Tibial nerve (tissue), 4 donors: ENCODE measurements around the gene ATG7.

ENCODE experiments used
- CTCF ChIP-seq, 5 experiments: fragments of 200-600 bp in 3 of 5; fragments of 450-650 bp in 2 of 5; sonication (generic) in 3 of 5; IDR thresholded peaks; one replicate each; pipeline ENCODE4 v1.5.1; 2016 to 2019; ENCODE audit warnings: antibody characterized with exemption in 5 of 5, mild to moderate bottlenecking in 3 of 5, moderate library complexity in 2 of 5
- EP300 ChIP-seq, 2 donors: sonication (generic); formaldehyde crosslinking; IDR thresholded peaks; one replicate each; pipeline ENCODE4 v1.6.1; 2017; ENCODE audit warnings: antibody characterized with exemption in 2 of 2, mild to moderate bottlenecking in 1 of 2
- POLR2A ChIP-seq, 2 donors: fragments of 450-650 bp; IDR thresholded peaks; one replicate each; pipeline ENCODE4 v1.6.1; 2017; ENCODE audit warnings: antibody characterized with exemption in 2 of 2, mild to moderate bottlenecking in 2 of 2, moderate library complexity in 2 of 2

GRCh38 chr3:11410564-11410963, 138.4 kb downstream of the ATG7 start:
- no peak for TF ChIP-seq POLR2A (IDR thresholded peaks at IDR 0.05)
- TF ChIP-seq CTCF (IDR thresholded peaks at IDR 0.05): no peak
- TF ChIP-seq EP300 (IDR thresholded peaks at IDR 0.05): no peak
